ENCODE data around the gene MAP3K19.

DNA sequence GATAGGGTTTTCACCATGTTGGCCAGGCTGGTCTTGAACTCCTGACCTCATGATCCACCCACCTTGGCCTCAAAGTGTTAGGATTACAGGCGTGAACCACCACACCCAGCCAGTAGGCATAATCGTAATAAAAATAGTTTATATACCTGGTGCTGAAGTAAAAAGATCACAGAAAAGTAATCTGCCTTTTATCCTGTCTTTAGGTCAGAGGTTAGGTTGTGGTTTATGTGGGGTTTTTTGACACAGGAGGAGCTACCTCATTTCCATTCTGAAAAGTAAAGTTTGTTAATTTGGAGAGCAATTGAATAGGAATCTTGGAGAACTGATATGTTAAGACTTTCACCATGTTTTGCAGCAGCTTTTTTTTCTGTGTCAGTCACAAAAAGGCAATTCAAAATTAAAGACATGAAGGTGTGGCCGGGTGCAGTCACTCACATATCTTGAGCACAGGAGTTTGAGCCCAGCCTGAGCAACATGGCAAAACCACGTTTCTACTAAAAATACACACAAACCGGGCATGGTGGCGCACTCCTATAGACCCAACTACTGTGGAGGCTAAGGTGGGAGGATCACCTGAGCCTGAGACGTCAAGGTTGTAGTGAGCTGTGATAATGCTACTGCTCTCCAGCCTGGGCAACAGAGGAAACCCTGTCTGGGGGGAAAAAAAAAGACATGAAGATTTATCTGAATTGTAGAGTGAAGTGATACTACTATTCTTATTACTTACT, 97.1 kb downstream of the MAP3K19 start:
- TF ChIP-seq HDGF (IDR thresholded peaks at IDR 0.05; ENCODE audit: borderline replicate concordance) (no peak), FOXA1 (IDR thresholded peaks at IDR 0.05) (no peak), FOXM1 (IDR thresholded peaks at IDR 0.05; ENCODE audit: borderline replicate concordance) (no peak), BHLHE40 (IDR thresholded peaks at IDR 0.05; ENCODE audit: borderline replicate concordance) (no peak), PKNOX1 (IDR thresholded peaks at IDR 0.05) (no peak), ZNF384 (IDR thresholded peaks at IDR 0.05) (no peak), SP1 (IDR thresholded peaks at IDR 0.05) (no peak), FOXK2 (IDR thresholded peaks at IDR 0.05) (no peak), SUZ12 (IDR thresholded peaks at IDR 0.05) (no peak), ELF4 (IDR thresholded peaks at IDR 0.05) (no peak), TARDBP (IDR thresholded peaks at IDR 0.05) (no peak), ARNT (IDR thresholded peaks at IDR 0.05) (no peak)
